Psoas muscle (tissue), 8 donors: ENCODE results near the gene SEC24D. TPM values are rescaled to one million over a fixed set of nuclear protein-coding genes. Genes with fewer than 3 reads are reported as not detected.

ENCODE experiments used
- ATAC-seq, 4 donors: fragments of 200-7000 bp; cut with Tn5 transposase; one replicate each; pipeline ENCODE4 v1.9.1; 2020; ENCODE audit warnings: moderate library complexity in 3 of 4, mild to moderate bottlenecking in 2 of 4
- DNase-seq, 2 donors: peaks; one replicate each; pipeline ENCODE4 v3.0.0-alpha.2; 2020
- H3K27ac ChIP-seq: fragments of 200-600 bp; one replicate; pipeline ENCODE4 v1.8.0; 2022
- H3K27me3 ChIP-seq, 3 donors: fragments of 200-600 bp in 1 of 3; one replicate each; pipeline versions ENCODE4 v1.6.1 to v1.8.0; 2013 to 2022; ENCODE audit warnings: low read length in 2 of 3, mild to moderate bottlenecking in 2 of 3, moderate library complexity in 1 of 3; ENCODE audit not compliant: insufficient read depth in 3 of 3
- H3K36me3 ChIP-seq, 2 donors: fragments of 200-600 bp in 1 of 2; one replicate each; pipeline versions ENCODE4 v1.6.1 to v1.8.0; 2013 to 2022; ENCODE audit warnings: low read depth in 1 of 2, mild to moderate bottlenecking in 1 of 2, moderate library complexity in 1 of 2; ENCODE audit not compliant: insufficient read depth in 1 of 2
- H3K4me1 ChIP-seq: fragments of 200-600 bp; one replicate; pipeline ENCODE4 v1.8.0; 2022
- H3K4me3 ChIP-seq: fragments of 200-600 bp; one replicate; pipeline ENCODE4 v1.8.0; 2022; ENCODE audit warnings: mild to moderate bottlenecking
- H3K9me3 ChIP-seq: fragments of 200-600 bp; one replicate; pipeline ENCODE4 v1.8.0; 2022
- WGBS, 3 donors: extraction: QIAGEN DNeasy Blood & Tissue Kit; methylation state at CpG; one replicate each; pipeline versions ENCODE4 v1.1.6 to v1.1.7; 2013; 5-methylcytosine and 5-hydroxymethylcytosine counted together
- intact Hi-C, 2 donors: fragments of 100-400 bp; cut with DNase I; formaldehyde crosslinking; loops; one replicate each; pipeline versions ENCODE4 v1.11.0 to v1.14.2; 2022
- polyA plus RNA-seq, 3 donors: library from polyadenylated mRNA; stranded (reverse); fragments of 200-250 nt; gene quantifications; one replicate each; pipeline ENCODE4 v1.2.3, GENCODE V29; 2013
- total RNA-seq, 4 donors: library from RNA; stranded (reverse); fragmentation: NEBNext Ultra II Directional in 2 of 4; extraction: Animal tissue kit (Norgen Biotek cat#: 25700) in 2 of 4; gene quantifications; one replicate each; pipeline versions ENCODE4 v1.2.1 to v1.2.4, GENCODE V29; 2021 to 2023
- TF ChIP-seq, protein P1 (sequence below): fragments of 200-600 bp; IDR thresholded peaks from one replicate; pipeline ENCODE4 v1.8.0; 2022; ENCODE audit warnings: antibody characterized with exemption
- donor health status: healthy with polysubstance abuse.
- donor health status: DM: no; HTN: no; CAD: no; lungs with moderate emphysema.
- donor health status: Bipolar disorder and iron deficiency.
- donor health status: healthy.
- donor health status: DM: yes; HTN: yes; CAD: no.
- donor health status: DM: no; HTN: no; CAD: no.
- donor health status: DM: no; HTN: no; CAD: no.
- donor health status: DM: yes; HTN: yes; CAD: no.

Gene SEC24D
- total and polyA plus RNA-seq, 7 donors, result 2.4 to 13.7 (median 5.9) TPM

GRCh38 chr4:118754890-118755289 lies 81.0 kb downstream of the SEC24D start:
- H3K4me1 ChIP-seq, result peaks cover 14% of the 10 kb centered on the region
- H3K4me3 ChIP-seq, result no peak overlapping the region
- no peaks in the 10 kb centered on the region for H3K27me3 ChIP-seq
- ATAC-seq (no peak), DNase-seq (no peak)
- H3K36me3 ChIP-seq, result peaks cover 0 to 26% of the 10 kb centered on the region in 2 donors
- TF ChIP-seq, protein P1, sequence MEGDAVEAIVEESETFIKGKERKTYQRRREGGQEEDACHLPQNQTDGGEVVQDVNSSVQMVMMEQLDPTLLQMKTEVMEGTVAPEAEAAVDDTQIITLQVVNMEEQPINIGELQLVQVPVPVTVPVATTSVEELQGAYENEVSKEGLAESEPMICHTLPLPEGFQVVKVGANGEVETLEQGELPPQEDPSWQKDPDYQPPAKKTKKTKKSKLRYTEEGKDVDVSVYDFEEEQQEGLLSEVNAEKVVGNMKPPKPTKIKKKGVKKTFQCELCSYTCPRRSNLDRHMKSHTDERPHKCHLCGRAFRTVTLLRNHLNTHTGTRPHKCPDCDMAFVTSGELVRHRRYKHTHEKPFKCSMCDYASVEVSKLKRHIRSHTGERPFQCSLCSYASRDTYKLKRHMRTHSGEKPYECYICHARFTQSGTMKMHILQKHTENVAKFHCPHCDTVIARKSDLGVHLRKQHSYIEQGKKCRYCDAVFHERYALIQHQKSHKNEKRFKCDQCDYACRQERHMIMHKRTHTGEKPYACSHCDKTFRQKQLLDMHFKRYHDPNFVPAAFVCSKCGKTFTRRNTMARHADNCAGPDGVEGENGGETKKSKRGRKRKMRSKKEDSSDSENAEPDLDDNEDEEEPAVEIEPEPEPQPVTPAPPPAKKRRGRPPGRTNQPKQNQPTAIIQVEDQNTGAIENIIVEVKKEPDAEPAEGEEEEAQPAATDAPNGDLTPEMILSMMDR, result no peak
- H3K27ac ChIP-seq, result peak overlapping the region; percentile 25
- intact Hi-C loops, result no loop called here
- H3K9me3 ChIP-seq, result no peaks in the 10 kb centered on the region
- 62 to 66% (median 63%) methylated on average over 2 of the region's 2 CpGs for WGBS, 3 donors

GRCh38 chr4:118753685-118754084 lies 82.2 kb downstream of the SEC24D start:
- H3K27ac ChIP-seq, result no peak overlapping the region
- H3K27me3 ChIP-seq, result no peaks in the 10 kb centered on the region
- no peak overlapping the region for H3K4me3 ChIP-seq
- DNase-seq (no peak), ATAC-seq (no peak)
- peaks cover 14% of the 10 kb centered on the region for H3K4me1 ChIP-seq
- 63 to 84% (median 79%) methylated on average over 1 of the region's 1 CpG for WGBS, 3 donors
- TF ChIP-seq, protein P1, result no peak
- no peaks in the 10 kb centered on the region for H3K9me3 ChIP-seq
- intact Hi-C loops, result no loop called here
- peaks cover 0 to 26% of the 10 kb centered on the region in 2 donors for H3K36me3 ChIP-seq

GRCh38 chr4:118753096-118753495 lies 82.8 kb downstream of the SEC24D start:
- no peaks in the 10 kb centered on the region for H3K27me3 ChIP-seq
- no peaks in the 10 kb centered on the region for H3K9me3 ChIP-seq
- H3K27ac ChIP-seq, result peak overlapping the region; percentile 12
- ATAC-seq (no peak), DNase-seq (no peak)
- intact Hi-C loops, result no loop called here
- TF ChIP-seq, protein P1, result no peak
- no peak overlapping the region for H3K4me3 ChIP-seq
- H3K36me3 ChIP-seq, result peaks cover 0 to 26% of the 10 kb centered on the region in 2 donors
- peaks cover 14% of the 10 kb centered on the region for H3K4me1 ChIP-seq

DNA sequence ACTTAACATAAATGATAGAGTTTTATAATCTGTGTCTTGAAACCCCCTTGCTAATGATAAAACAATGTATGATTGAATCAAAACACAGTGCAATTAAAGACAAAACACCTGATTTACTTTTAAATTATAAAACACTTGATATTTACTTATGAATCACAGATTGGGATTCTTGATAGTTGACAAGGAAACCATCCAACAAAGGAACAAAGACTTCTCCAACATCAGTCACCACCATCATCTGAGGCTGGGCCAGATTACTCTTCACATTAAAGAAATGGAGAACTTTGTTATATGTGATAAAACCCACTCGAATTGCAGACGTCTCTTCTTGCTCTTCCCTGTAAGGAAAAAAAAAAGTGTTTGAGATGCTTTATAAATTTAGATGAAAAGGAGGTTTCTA lies 83.4 kb downstream of the SEC24D start:
- Histone ChIP-seq H3K27ac (no peak overlapping the region), H3K4me1 (peaks cover 14% of the 10 kb centered on the region), H3K27me3 (no peaks in the 10 kb centered on the region), H3K4me3 (no peak overlapping the region), H3K9me3 (no peaks in the 10 kb centered on the region), H3K36me3 (peaks cover 0 to 26% of the 10 kb centered on the region in 2 donors)
- intact Hi-C loops, result no loop called here
- TF ChIP-seq, protein P1, result no peak
- no peak for DNase-seq
- no peak for ATAC-seq
- 86 to 89% (median 87%) methylated on average over 2 of the region's 2 CpGs for WGBS, 3 donors

- H3K9me3 ChIP-seq, result no peaks in the 10 kb centered on the region
- H3K4me3 ChIP-seq, result no peak overlapping the region
- H3K36me3 ChIP-seq, result peaks cover 0 to 26% of the 10 kb centered on the region in 2 donors
- intact Hi-C loops, result no loop called here
- 78 to 90% (median 79%) methylated on average over 2 of the region's 2 CpGs for WGBS, 3 donors
- H3K4me1 ChIP-seq, result peaks cover 18% of the 10 kb centered on the region
- H3K27me3 ChIP-seq, result no peaks in the 10 kb centered on the region
- TF ChIP-seq, protein P1, result no peak
- peak overlapping the region; percentile 20 for H3K27ac ChIP-seq
- DNase-seq (no peak), ATAC-seq (no peak)
Observed at GRCh38 chr4:118751629-118752323, 84.2 kb downstream of the SEC24D start.
